ENCODE measurements around the gene MEGF9.

Gene MEGF9

GRCh38 chr9:120730654-120731514 lies 16.6 kb upstream of the MEGF9 start:
- no peak for DNase-seq

DNA sequence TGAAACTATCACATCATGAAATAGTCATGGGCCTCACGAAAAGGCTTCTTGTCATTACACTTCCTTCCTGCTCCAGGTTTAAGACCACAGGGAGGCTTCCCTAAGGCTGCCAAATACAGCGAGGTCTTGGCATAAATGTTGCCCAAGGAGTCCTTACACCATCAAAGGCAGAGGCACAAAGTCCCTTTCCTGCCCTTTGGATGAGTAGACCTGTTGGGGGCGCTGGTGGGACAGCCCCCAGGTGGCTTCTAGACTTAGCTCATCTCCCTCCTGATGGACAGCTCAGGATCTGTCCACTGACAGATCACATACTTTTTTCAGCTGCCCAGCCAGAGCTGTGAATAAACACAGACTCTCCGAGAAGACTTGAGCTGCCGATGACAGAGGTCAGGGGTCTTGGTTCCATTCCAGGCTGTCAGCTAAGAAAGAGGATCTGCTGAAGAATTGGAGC lies 15.5 kb upstream of the MEGF9 start:
- DNase-seq = no peak

- no peak for DNase-seq
Measured at GRCh38 chr9:120726484-120726883, 12.2 kb upstream of the MEGF9 start.

- DNase-seq = no peak
Measured at GRCh38 chr9:120725907-120726306, 11.6 kb upstream of the MEGF9 start.

DNA sequence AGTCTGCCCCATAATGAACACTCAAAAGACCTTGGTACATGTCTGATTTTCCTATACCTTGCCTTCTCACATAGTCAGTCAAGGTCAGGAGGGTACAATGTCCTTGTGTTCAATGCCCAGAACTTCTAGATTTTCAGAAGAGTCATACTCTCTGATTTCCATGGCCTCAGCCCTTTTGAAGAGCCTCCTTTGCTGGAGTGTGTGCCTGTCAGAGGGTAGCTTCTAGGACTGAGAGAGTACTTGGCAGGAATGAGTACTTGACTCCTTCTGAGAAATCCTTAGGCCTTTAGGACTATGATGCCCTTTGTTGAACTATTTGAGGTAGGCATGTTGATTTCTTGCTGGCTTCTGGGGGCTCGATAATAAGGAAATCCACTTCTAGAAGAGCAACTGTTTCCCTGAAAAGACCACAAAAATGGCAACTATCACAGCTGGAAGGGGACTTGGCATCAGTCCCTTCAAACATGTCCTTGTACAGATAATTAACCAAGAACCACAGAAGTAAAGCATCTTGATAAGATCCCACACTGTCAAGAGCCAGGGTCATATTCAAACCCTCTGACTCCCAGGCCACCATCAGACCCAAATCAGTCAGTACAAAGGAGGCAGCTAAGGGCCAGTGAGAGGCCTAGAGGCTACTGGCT lies 10.6 kb upstream of the MEGF9 start:
- no peak for DNase-seq

GRCh38 chr9:120723565-120723964 lies 9.3 kb upstream of the MEGF9 start:
- no peak for DNase-seq

DNA sequence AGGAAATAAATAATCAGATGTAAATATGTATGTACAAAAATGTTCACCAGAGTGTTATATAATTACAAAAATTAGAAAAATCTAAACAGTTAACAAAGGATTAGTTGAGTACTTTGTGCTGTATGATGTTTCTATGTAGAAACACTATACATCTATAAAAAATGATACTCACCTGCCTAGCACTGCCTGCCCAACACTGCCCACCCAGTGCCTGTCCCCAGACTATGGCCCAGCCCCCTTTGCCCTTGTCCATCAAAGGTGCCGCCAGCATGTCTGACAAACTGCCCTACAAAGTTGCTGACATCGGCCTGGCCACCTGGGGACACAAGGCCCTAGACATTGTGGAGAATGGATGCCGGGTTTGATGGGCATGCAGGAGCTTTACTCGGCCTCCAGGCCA lies 6.1 kb upstream of the MEGF9 start:
- no peak for DNase-seq

DNA sequence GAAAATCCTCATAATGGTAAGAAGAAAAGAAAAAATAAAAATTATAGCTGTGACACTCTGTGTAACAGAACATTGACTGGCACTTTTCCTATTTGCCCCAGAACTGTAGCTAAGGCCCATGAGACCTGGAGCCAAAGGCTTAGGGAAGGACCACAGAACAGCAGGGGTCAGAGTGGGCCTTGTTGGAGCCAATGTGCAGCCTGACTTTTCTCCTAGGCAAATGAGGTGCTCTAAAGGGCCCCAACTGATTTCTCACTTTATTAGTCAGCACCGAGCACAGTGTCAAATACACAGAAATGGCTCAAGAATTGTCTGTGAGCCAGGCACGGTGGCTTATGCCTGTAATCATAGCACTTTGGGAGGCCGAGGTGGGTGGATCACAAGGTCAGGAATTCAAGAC lies 4.0 kb upstream of the MEGF9 start:
- no peak for DNase-seq

GRCh38 chr9:120717176-120717575 lies 2.9 kb upstream of the MEGF9 start:
- DNase-seq = no peak

DNA sequence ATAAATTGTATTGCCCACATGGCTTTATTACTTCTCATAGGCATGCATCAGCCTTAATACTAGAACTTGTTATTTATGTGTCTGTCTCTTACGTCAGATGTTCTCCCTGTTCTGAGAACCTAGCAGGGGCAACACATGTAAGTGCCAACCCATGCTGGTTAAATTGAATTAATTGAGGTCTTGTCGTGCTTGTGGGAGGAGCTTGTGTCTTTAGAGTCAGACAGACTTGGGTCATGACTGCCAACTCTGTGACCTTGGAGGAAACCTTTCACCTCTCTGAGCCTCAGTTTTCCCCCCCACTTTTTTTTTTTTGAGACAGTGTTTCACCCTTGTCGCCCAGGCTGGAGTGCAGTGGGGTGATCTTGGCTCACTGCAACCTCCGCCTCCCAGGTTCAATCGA lies 2.2 kb upstream of the MEGF9 start:
- DNase-seq = no peak

DNA sequence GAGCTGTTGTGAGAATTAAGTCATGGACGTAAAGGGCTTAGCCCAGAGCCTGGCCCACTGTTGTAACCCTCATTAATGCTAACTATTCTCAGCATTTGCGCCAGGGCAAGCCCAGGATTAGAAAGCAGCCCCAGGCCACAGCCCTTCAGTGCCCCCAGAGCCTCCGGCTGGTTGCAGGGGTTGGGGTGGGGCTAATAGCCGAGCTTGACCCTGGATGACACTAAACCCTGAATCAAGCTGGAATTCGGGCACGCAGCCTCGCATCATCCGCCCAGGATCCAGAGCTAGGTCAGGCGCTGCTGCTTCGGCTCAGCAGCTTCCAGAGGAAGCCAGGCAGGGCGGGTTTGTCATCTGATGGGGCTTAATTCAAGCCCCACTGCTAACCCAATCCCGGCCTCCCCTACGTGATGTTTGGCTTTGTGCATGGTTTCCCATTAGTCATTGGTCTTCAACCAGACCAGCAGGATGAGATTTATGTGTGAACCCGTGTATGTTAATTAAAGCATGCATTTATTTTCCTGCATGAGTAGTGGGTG lies 1.2 kb upstream of the MEGF9 start:
- DNase-seq = no peak

- no peak for DNase-seq
Measured at GRCh38 chr9:120714846-120715388, 647 bp upstream of the MEGF9 start.

- DNase-seq = no peak
Measured at GRCh38 chr9:120713257-120714087, 798 bp downstream of the MEGF9 start.

DNA sequence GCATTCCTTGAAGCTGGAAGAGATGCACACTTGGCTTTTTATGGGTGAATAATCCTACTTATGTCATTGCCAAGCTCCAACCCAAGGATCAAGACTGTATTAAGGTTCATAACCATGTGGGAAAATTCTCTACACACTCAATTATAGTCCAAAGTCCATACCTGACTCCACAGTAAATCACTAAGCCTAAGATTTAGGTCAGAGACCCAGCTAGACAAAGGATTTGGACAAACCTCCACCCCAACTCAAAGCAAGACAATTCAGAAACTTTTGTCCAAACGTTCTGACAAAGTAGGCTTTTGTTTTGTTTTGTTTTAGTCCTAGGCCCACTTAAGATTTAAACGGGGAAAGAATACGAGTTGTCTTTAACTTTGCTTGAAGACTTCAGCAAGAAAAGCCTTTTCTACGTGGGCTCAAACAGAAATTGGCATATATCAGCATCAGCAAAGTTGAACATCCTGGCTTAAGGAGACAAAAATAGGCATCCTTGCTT lies 1.7 kb downstream of the MEGF9 start:
- no peak for DNase-seq

DNA sequence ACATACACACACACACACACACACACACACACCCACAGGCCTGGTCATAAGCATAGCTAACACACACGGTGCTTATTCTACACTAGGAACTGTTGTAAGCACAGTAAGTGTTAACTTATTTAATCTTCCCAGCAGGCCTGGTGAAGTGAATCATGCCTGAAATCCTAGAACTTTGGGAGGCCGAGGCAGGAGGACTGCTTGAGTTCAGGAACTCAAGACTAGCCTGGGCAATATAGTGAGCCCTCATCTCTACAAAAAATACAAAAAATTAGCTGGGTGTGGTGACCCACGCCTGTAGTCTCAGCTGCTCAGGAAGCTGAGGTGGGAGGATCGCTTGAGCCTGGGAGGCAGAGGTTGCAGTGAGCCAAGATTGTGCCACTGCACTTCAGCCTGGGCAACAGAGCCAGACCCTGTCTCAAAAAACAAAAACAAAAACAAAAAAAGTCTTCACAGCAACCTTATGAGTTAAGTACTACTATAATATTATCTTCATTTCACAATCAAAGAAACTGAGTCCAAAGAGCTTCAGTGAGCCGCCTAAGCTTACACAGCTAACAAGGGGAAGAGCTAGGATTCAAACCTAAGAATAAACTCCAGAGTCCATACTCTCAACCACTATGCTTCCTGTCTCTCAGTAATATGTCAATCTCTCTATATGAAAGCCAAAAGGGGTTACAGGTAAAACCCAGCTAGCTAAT lies 2.3 kb downstream of the MEGF9 start:
- no peak for DNase-seq

GRCh38 chr9:120711354-120711753 lies 2.9 kb downstream of the MEGF9 start:
- no peak for DNase-seq

DNA sequence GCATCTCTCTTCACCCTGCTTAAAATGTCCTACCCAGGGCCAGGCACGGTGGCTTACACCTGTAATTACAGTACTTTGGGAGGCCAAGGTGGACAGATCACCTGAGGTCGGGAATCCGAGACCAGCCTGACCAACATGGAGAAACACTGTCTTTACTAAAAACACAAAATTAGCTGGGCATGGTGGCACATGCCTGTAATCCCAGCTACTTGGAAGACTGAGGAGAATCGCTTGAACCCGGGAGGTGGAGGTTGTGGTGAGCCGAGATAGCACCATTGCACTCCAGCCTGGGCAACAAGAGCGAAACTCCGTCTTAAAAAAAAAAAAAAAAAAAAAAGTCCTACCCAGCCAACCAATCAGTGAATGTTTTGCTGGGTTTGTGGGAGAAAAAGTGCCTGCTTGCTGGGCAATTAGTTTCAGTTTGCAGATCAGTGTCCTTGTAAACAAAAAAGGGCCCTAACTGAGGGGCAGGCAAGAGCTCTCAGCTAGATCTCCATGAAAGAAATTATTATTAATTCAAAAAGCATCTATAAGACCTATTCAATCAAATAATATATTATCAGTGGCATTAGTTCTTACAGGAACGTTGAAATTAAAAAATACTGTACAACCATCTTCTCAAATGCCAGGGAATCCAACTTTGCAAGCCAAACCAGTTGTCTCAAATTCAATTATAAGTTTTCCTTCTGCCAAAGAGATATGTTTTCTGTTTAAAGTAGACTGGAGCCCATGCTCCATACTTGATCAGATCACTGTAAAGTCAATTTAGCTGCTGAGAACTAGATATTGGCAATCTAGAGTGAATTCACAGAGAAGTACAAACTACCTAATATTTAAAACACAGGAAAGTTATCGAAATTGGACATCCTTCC lies 3.9 kb downstream of the MEGF9 start:
- DNase-seq = peak; percentile 41

DNA sequence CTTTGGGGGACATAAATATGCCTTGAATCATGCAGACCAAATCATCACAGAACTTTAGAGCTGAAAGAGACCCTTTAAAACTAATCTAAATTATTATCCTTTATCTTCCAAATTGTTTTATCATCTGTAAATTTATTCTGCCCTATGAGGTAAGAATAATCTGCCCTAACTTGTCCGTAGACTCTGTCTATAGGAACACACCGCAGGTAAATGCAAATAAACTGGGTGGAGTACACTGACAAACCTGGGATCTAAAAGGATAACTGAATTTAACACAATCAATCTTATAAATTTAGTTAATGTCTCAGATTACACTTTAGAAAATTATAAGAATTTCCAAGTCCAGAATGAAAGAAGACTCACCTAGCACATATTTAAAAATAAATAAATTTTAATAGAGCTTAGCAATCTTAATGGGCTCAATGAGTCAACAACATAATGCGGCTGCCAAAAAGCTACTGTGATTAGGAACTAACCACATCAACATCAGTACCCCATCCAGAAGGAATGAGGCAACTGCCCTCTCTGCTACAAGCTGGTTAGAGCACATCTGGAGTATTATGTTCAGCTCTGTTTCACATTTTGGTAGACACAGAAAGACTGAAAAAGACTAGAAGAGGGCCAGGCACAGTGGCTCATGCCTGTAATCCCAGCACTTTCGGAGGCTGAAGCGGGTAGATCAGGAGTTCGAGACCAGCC lies 5.6 kb downstream of the MEGF9 start:
- no peak for DNase-seq

GRCh38 chr9:120707170-120707569 lies 7.1 kb downstream of the MEGF9 start:
- DNase-seq = no peak

GRCh38 chr9:120705174-120705573 lies 9.1 kb downstream of the MEGF9 start:
- no peak for DNase-seq

Measured in CD4-positive, alpha-beta T cell treated with Interferon gamma for 1 hour (primary cell).